HFFc6 (cell line): ENCODE data around the gene SLC28A1. TPM values are rescaled to one million over a fixed set of nuclear protein-coding genes. Genes with fewer than 3 reads are reported as not detected.

Experiments
- DNase-seq: peaks from one replicate; pipeline ENCODE4 v3.0.0-alpha.2; 2018
- H3K27ac Mint-ChIP-seq: 2 replicates; pipeline ENCODE4 v1.8.0; 2020; ENCODE audit warnings: mild to moderate bottlenecking, mixed read lengths
- H3K27me3 Mint-ChIP-seq: 2 replicates; pipeline ENCODE4 v1.8.0; 2021; ENCODE audit warnings: mild to moderate bottlenecking, moderate library complexity, mixed read lengths; ENCODE audit not compliant: insufficient read depth
- H3K36me3 Mint-ChIP-seq: 2 replicates; pipeline ENCODE4 v1.8.0; 2021; ENCODE audit warnings: low read depth, mixed read lengths
- H3K4me1 Mint-ChIP-seq: 2 replicates; pipeline ENCODE4 v1.8.0; 2020; ENCODE audit warnings: low read depth, mixed read lengths
- H3K4me3 Mint-ChIP-seq: 2 replicates; pipeline ENCODE4 v1.8.0; 2020; ENCODE audit warnings: mild to moderate bottlenecking, moderate library complexity, mixed read lengths
- H3K9me3 Mint-ChIP-seq: 2 replicates; pipeline ENCODE4 v1.8.0; 2020; ENCODE audit warnings: mild to moderate bottlenecking, mixed read lengths
- CTCF ChIP-seq: fragments of 200-600 bp; sonication (generic); IDR thresholded peaks from 2 replicates; pipeline ENCODE4 v1.5.0; 2021; ENCODE audit warnings: antibody characterized with exemption, mild to moderate bottlenecking
- total RNA-seq, 6 experiments: library from RNA; stranded (reverse); fragmentation: NEBNext Ultra II Directional; extraction: Animal tissue kit (Norgen Biotek cat#: 25700); gene quantifications; 2 replicates in 1 of 6; 3 replicates in 5 of 6; pipeline ENCODE4 v1.2.3, GENCODE V29; 2021

The SLC28A1 gene
- total RNA-seq, 6 experiments from 2014 or later = not detected

GRCh38 chr15:84929795-84930603 lies 45.5 kb downstream of the SLC28A1 start:
- peaks cover 2% of the 10 kb centered on the region; the same call in 1 of the 2 replicates for H3K27me3 Mint-ChIP-seq
- peak overlapping the region; percentile 42; the same call in 1 of the 2 replicates for H3K27ac Mint-ChIP-seq
- no peaks in the 10 kb centered on the region for H3K36me3 Mint-ChIP-seq
- DNase-seq = peak; percentile 77
- no peak overlapping the region for H3K4me3 Mint-ChIP-seq
- H3K9me3 Mint-ChIP-seq = no peaks in the 10 kb centered on the region
- H3K4me1 Mint-ChIP-seq = peaks cover 25% of the 10 kb centered on the region
- no peak for TF ChIP-seq CTCF

- H3K4me1 Mint-ChIP-seq = peaks cover 2% of the 10 kb centered on the region
Observed at GRCh38 chr15:84934942-84935729, 50.7 kb downstream of the SLC28A1 start.

GRCh38 chr15:84937144-84937543 lies 52.7 kb downstream of the SLC28A1 start:
- DNase-seq = no peak
- H3K9me3 Mint-ChIP-seq = no peaks in the 10 kb centered on the region
- no peaks in the 10 kb centered on the region for H3K36me3 Mint-ChIP-seq
- H3K27me3 Mint-ChIP-seq = no peaks in the 10 kb centered on the region; the same call in none of the 2 replicates
- no peak overlapping the region for H3K4me3 Mint-ChIP-seq
- no peak for TF ChIP-seq CTCF
- no peaks in the 10 kb centered on the region; the same call in 1 of the 2 replicates for H3K4me1 Mint-ChIP-seq
- H3K27ac Mint-ChIP-seq = no peak overlapping the region

More at GRCh38 chr15:84934942-84935729, 50.7 kb downstream of the SLC28A1 start:
- no peaks in the 10 kb centered on the region for H3K36me3 Mint-ChIP-seq
- no peak overlapping the region for H3K27ac Mint-ChIP-seq
- no peaks in the 10 kb centered on the region for H3K9me3 Mint-ChIP-seq
- peak; percentile 49; the same call in 1 of the 2 replicates for TF ChIP-seq CTCF
- no peaks in the 10 kb centered on the region; the same call in none of the 2 replicates for H3K27me3 Mint-ChIP-seq
- H3K4me3 Mint-ChIP-seq = no peak overlapping the region
- DNase-seq = no peak

GRCh38 chr15:84938726-84939125 lies 54.3 kb downstream of the SLC28A1 start:
- Mint-ChIP-seq H3K4me3 (no peak overlapping the region), H3K36me3 (no peaks in the 10 kb centered on the region), H3K27ac (no peak overlapping the region), H3K27me3 (peaks cover 1% of the 10 kb centered on the region), H3K9me3 (no peaks in the 10 kb centered on the region), H3K4me1 (no peaks in the 10 kb centered on the region; the same call in 1 of the 2 replicates)
- no peak for TF ChIP-seq CTCF
- DNase-seq = no peak

GRCh38 chr15:84940399-84940798 lies 55.9 kb downstream of the SLC28A1 start:
- H3K4me3 Mint-ChIP-seq = no peak overlapping the region
- H3K36me3 Mint-ChIP-seq = no peaks in the 10 kb centered on the region

More at GRCh38 chr15:84940399-84940798, 55.9 kb downstream of the SLC28A1 start:
- no peak for TF ChIP-seq CTCF
- Mint-ChIP-seq H3K9me3 (no peaks in the 10 kb centered on the region), H3K4me1 (no peaks in the 10 kb centered on the region; the same call in 1 of the 2 replicates), H3K27me3 (peaks cover 1% of the 10 kb centered on the region), H3K27ac (no peak overlapping the region)
- DNase-seq = no peak
